Measurements from ENCODE around the gene RHOB. TPM values are rescaled to one million over a fixed set of nuclear protein-coding genes. Genes with fewer than 3 reads are reported as not detected.
A peak's percentile ranks its signal among the peaks of the same experiment; 100 is the strongest.

The RHOB gene
- total and polyA plus RNA-seq, 2 of the 13 experiments (the other 11 are each of a cell fraction or from before 2014, with no cell fraction given): 192 to 268 TPM

- TF ChIP-seq EZH2 (conservative IDR thresholded peaks at IDR 0.05; ENCODE audit: low read depth, low read length): no peak
- TF ChIP-seq ZBTB49 (CRISPR knock-in tag; IDR thresholded peaks at IDR 0.05; ENCODE audit: borderline replicate concordance): no peak
- TF ChIP-seq AGO2 (optimal IDR thresholded peaks at IDR 0.05; ENCODE audit: low read depth, low read length): peak; percentile 82
- TF ChIP-seq CREB3 (CRISPR knock-in tag; IDR thresholded peaks at IDR 0.05): no peak
- TF ChIP-seq CHD2 (IDR thresholded peaks at IDR 0.05; ENCODE audit: low read depth, low read length): peak; percentile 74
- TF ChIP-seq ZNF3 (CRISPR knock-in tag; IDR thresholded peaks at IDR 0.05): no peak
- TF ChIP-seq POGK (CRISPR knock-in tag; conservative IDR thresholded peaks at IDR 0.05): no peak
- no peak for TF ChIP-seq ATF1 (CRISPR knock-in tag; IDR thresholded peaks at IDR 0.05)
- no peak for TF ChIP-seq KDM5B (CRISPR knock-in tag; IDR thresholded peaks at IDR 0.05; ENCODE audit: borderline replicate concordance)
- 0 out of 2 replicates have a peak, but pooled peaks have one; percentile 24 for TF ChIP-seq NR2F2 (IDR thresholded peaks at IDR 0.05; ENCODE audit: borderline replicate concordance, low read depth)
- TF ChIP-seq HOXA5 (CRISPR knock-in tag; IDR thresholded peaks at IDR 0.05): no peak
- TF ChIP-seq HNRNPH1 (optimal IDR thresholded peaks at IDR 0.05; ENCODE audit: low read depth, low read length): no peak
- no peak for TF ChIP-seq ZFP36 (IDR thresholded peaks at IDR 0.05; ENCODE audit: borderline replicate concordance, low read depth, low read length, partially characterized antibody)
- no peak for TF ChIP-seq SOX6 (IDR thresholded peaks at IDR 0.05)
- TF ChIP-seq SOX6 (CRISPR knock-in tag; IDR thresholded peaks at IDR 0.05): no peak
- TF ChIP-seq ZNF740 (CRISPR knock-in tag; IDR thresholded peaks at IDR 0.05): no peak
- no peak for TF ChIP-seq KLF9 (CRISPR knock-in tag; IDR thresholded peaks at IDR 0.05; ENCODE audit: low read depth)
- TF ChIP-seq STAG1 (CRISPR knock-in tag; IDR thresholded peaks at IDR 0.05): no peak
- TF ChIP-seq ZNF281 (CRISPR knock-in tag; IDR thresholded peaks at IDR 0.05; ENCODE audit: borderline replicate concordance): peak; percentile 61; the same call in 1 of the 2 replicates
Measured at GRCh38 chr2:20449501-20450200, 2.8 kb downstream of the RHOB start (continued).
